Neural cell (in vitro differentiated cells): ENCODE data around the gene SLC6A18. TPM values are rescaled to one million over a fixed set of nuclear protein-coding genes. Genes with fewer than 3 reads are reported as not detected.

Experiments used
- H2AFZ ChIP-seq: fragments of 200-600, 300-800 bp; sonication (generic), shearing (Covaris generic); 2 replicates; pipeline ENCODE4 v1.6.0; 2014; ENCODE audit warnings: low read depth, mild to moderate bottlenecking, antibody characterized with exemption, low read length, moderate library complexity
- H3F3A ChIP-seq: fragments of 200-600 bp; shearing (Covaris generic); 2 replicates; pipeline ENCODE4 v1.6.1; 2016; ENCODE audit warnings: mild to moderate bottlenecking, moderate library complexity, mixed read lengths, antibody characterized with exemption, low read length; ENCODE audit not compliant: insufficient read depth, poor library complexity, severe bottlenecking
- H3K27ac ChIP-seq: fragments of 200-600, 300-800 bp; sonication (generic), shearing (Covaris generic); 2 replicates; pipeline ENCODE4 v1.5.1; 2014; ENCODE audit warnings: mild to moderate bottlenecking, low read length, moderate library complexity
- H3K27me3 ChIP-seq: fragments of 300-800, 200-600 bp; sonication (generic), shearing (Covaris generic); 2 replicates; pipeline ENCODE4 v1.6.0; 2014; ENCODE audit warnings: mild to moderate bottlenecking, low read depth, low read length, moderate library complexity; ENCODE audit not compliant: insufficient read depth
- H3K36me3 ChIP-seq: fragments of 300-800, 200-600 bp; sonication (generic), shearing (Covaris generic); 2 replicates; pipeline ENCODE4 v1.5.1; 2014; ENCODE audit warnings: mild to moderate bottlenecking, antibody characterized with exemption, low read length, moderate library complexity; ENCODE audit not compliant: insufficient read depth
- H3K4me2 ChIP-seq: fragments of 300-800, 200-600 bp; sonication (generic), shearing (Covaris generic); 2 replicates; pipeline ENCODE4 v1.6.0; 2014; ENCODE audit warnings: mild to moderate bottlenecking, low read length
- H3K4me3 ChIP-seq: fragments of 300-800, 200-600 bp; sonication (generic), shearing (Covaris generic); 2 replicates; pipeline ENCODE4 v1.5.1; 2014; ENCODE audit warnings: mild to moderate bottlenecking, low read length, moderate library complexity
- H3K79me2 ChIP-seq: fragments of 200-600 bp; shearing (Covaris generic); replicated peaks from 2 replicates; pipeline ENCODE4 v1.6.0; 2014; ENCODE audit warnings: mild to moderate bottlenecking, low read length, moderate library complexity; ENCODE audit not compliant: insufficient read depth
- H3K9ac ChIP-seq: fragments of 300-800, 200-600 bp; sonication (generic), shearing (Covaris generic); 2 replicates; pipeline ENCODE4 v1.6.1; 2016; ENCODE audit warnings: mild to moderate bottlenecking, low read length, mixed read lengths
- H3K9me2 ChIP-seq: fragments of 200-600 bp; shearing (Covaris generic); 2 replicates; pipeline ENCODE4 v1.6.1; 2016; ENCODE audit warnings: mild to moderate bottlenecking, low read length, mixed read lengths; ENCODE audit not compliant: insufficient read depth
- H3K9me3 ChIP-seq: fragments of 200-600, 300-800 bp; sonication (generic), shearing (Covaris generic); 2 replicates; pipeline ENCODE4 v1.6.1; 2016; ENCODE audit warnings: mild to moderate bottlenecking, mixed run types, low read length, moderate library complexity, mixed read lengths
- H4K20me1 ChIP-seq: fragments of 200-600 bp; shearing (Covaris generic); 2 replicates; pipeline ENCODE4 v1.6.1; 2016; ENCODE audit warnings: mild to moderate bottlenecking, mixed run types; ENCODE audit not compliant: insufficient read depth
- EP300 ChIP-seq: fragments of 450-650 bp; conservative IDR thresholded peaks from 2 replicates; pipeline ENCODE4 v1.6.1; 2014; ENCODE audit warnings: antibody characterized with exemption, mild to moderate bottlenecking, moderate library complexity; ENCODE audit not compliant: poor library complexity, severe bottlenecking
- EZH2 ChIP-seq: fragments of 200-600, 300-800 bp; shearing (Covaris generic), sonication (generic); IDR thresholded peaks from 2 replicates; pipeline ENCODE4 v1.6.1; 2014; ENCODE audit warnings: antibody characterized with exemption, low read length, borderline replicate concordance, mild to moderate bottlenecking; ENCODE audit not compliant: insufficient read depth, poor library complexity, severe bottlenecking
- MXI1 ChIP-seq: fragments of 450-650 bp; conservative IDR thresholded peaks from 2 replicates; pipeline ENCODE4 v1.6.1; 2014; ENCODE audit warnings: antibody characterized with exemption, mild to moderate bottlenecking; ENCODE audit not compliant: poor library complexity, severe bottlenecking
- POLR2AphosphoS5 ChIP-seq: IDR thresholded peaks from 2 replicates; pipeline ENCODE4 v1.6.1; 2012
- RAD21 ChIP-seq: fragments of 450-650 bp; conservative IDR thresholded peaks from 2 replicates; pipeline ENCODE4 v1.6.1; 2014; ENCODE audit warnings: antibody characterized with exemption, mild to moderate bottlenecking, moderate library complexity
- SMC3 ChIP-seq: fragments of 450-650 bp; conservative IDR thresholded peaks from 2 replicates; pipeline ENCODE4 v1.6.1; 2014; ENCODE audit warnings: antibody characterized with exemption, mild to moderate bottlenecking, moderate library complexity; ENCODE audit not compliant: poor library complexity
- TAF1 ChIP-seq: IDR thresholded peaks from 2 replicates; pipeline ENCODE4 v1.6.1; 2012; ENCODE audit warnings: low read depth
- polyA plus RNA-seq: library from polyadenylated mRNA; depleted of rRNA; stranded (reverse); fragments of >200 nt; gene quantifications from 2 replicates; pipeline ENCODE4 v1.2.3, GENCODE V29; 2014
- TF ChIP-seq, protein P1 (sequence below): IDR thresholded peaks from 2 replicates; pipeline ENCODE4 v1.6.1; 2012; ENCODE audit warnings: borderline replicate concordance
- TF ChIP-seq, protein P2 (sequence below): fragments of 450-650 bp; IDR thresholded peaks from 2 replicates; pipeline ENCODE4 v1.5.1; 2014; ENCODE audit warnings: antibody characterized with exemption, mild to moderate bottlenecking, moderate library complexity; ENCODE audit not compliant: poor library complexity, severe bottlenecking

The SLC6A18 gene
- polyA plus RNA-seq, 1 donor from 2014 or later, result not detected

DNA sequence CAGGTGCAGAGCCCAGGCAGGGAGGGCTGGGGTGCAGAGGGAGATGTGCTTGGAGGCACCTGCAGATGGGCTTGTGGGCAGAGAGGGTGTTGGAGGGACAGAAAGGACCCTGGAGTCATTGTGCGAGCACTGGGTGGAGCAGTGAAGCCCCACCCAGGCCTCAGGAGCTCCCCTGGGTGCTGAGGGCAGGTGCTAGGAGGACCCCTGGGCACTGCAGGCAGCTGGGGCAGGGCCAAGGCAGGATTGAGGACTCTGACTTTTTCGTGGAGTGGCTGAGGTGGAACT lies 10.3 kb upstream of the SLC6A18 start:
- TF ChIP-seq, protein P1, sequence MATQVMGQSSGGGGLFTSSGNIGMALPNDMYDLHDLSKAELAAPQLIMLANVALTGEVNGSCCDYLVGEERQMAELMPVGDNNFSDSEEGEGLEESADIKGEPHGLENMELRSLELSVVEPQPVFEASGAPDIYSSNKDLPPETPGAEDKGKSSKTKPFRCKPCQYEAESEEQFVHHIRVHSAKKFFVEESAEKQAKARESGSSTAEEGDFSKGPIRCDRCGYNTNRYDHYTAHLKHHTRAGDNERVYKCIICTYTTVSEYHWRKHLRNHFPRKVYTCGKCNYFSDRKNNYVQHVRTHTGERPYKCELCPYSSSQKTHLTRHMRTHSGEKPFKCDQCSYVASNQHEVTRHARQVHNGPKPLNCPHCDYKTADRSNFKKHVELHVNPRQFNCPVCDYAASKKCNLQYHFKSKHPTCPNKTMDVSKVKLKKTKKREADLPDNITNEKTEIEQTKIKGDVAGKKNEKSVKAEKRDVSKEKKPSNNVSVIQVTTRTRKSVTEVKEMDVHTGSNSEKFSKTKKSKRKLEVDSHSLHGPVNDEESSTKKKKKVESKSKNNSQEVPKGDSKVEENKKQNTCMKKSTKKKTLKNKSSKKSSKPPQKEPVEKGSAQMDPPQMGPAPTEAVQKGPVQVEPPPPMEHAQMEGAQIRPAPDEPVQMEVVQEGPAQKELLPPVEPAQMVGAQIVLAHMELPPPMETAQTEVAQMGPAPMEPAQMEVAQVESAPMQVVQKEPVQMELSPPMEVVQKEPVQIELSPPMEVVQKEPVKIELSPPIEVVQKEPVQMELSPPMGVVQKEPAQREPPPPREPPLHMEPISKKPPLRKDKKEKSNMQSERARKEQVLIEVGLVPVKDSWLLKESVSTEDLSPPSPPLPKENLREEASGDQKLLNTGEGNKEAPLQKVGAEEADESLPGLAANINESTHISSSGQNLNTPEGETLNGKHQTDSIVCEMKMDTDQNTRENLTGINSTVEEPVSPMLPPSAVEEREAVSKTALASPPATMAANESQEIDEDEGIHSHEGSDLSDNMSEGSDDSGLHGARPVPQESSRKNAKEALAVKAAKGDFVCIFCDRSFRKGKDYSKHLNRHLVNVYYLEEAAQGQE, result no peak
- no peak for TF ChIP-seq MXI1
- no peak for TF ChIP-seq RAD21
- no peak for TF ChIP-seq POLR2AphosphoS5
- TF ChIP-seq TAF1, result no peak
- TF ChIP-seq, protein P2, sequence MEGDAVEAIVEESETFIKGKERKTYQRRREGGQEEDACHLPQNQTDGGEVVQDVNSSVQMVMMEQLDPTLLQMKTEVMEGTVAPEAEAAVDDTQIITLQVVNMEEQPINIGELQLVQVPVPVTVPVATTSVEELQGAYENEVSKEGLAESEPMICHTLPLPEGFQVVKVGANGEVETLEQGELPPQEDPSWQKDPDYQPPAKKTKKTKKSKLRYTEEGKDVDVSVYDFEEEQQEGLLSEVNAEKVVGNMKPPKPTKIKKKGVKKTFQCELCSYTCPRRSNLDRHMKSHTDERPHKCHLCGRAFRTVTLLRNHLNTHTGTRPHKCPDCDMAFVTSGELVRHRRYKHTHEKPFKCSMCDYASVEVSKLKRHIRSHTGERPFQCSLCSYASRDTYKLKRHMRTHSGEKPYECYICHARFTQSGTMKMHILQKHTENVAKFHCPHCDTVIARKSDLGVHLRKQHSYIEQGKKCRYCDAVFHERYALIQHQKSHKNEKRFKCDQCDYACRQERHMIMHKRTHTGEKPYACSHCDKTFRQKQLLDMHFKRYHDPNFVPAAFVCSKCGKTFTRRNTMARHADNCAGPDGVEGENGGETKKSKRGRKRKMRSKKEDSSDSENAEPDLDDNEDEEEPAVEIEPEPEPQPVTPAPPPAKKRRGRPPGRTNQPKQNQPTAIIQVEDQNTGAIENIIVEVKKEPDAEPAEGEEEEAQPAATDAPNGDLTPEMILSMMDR, result no peak
- TF ChIP-seq EP300, result no peak
- TF ChIP-seq SMC3, result no peak
- no peak for TF ChIP-seq EZH2
- Histone ChIP-seq H3K27me3 (no peaks in the 10 kb centered on the region), H3K79me2 (no peaks in the 10 kb centered on the region), H3K27ac (no peak overlapping the region), H3K36me3 (no peaks in the 10 kb centered on the region), H3F3A (no peaks in the 10 kb centered on the region), H3K9me2 (no peaks in the 10 kb centered on the region), H3K4me2 (no peak overlapping the region), H2AFZ (no peak overlapping the region), H4K20me1 (no peaks in the 10 kb centered on the region), H3K4me3 (no peak overlapping the region), H3K9me3 (no peaks in the 10 kb centered on the region), H3K9ac (no peak overlapping the region)

DNA sequence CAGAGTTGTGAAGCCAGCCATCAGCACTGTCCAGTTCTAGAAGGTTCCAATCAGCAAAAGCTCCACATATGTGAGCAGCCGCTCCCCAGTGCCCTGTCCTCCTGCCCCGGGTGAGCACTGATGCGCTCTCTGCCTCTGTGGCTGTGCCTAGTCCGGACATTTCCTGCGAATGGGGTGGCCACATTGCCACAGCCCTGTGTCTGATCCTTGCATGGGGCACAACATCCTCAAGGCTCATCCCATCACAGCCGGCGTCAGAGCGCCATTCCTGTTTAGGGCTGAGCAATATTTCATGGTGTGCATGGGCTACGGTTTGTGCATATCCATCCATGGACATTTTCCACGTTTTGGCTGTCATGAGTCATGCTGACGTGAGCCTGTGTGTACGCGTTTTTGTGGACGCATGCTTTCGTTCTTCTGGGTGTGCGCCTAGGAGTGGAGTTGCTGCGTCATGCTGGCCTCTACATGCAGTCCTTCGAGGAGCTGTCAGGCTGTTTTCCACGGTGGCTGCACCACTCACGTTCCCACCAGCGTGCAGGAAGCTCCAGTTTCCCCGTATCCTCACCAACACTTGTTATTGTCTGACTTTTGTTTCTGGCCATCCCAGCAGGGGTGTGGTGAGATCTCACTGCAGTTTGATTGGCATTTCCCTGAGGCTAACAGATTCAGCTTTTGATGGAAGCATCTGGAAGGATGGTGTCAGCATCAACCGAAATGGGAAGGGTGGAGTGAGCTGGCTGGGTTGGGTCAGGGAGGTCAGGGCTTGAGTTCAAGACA lies 9.7 kb upstream of the SLC6A18 start:
- H2AFZ ChIP-seq, result no peak overlapping the region
- TF ChIP-seq RAD21 (no peak), POLR2AphosphoS5 (no peak), EZH2 (no peak), SMC3 (no peak), MXI1 (no peak), TAF1 (no peak), EP300 (no peak)
- TF ChIP-seq, protein P2, result no peak
- TF ChIP-seq, protein P1, result no peak

More for the DNA sequence above, 9.7 kb upstream of the SLC6A18 start:
- Histone ChIP-seq H3K27me3 (no peaks in the 10 kb centered on the region), H3K36me3 (no peaks in the 10 kb centered on the region), H3K9me3 (no peaks in the 10 kb centered on the region), H3F3A (no peaks in the 10 kb centered on the region), H3K4me2 (no peak overlapping the region), H3K4me3 (no peak overlapping the region), H3K9ac (no peak overlapping the region), H3K9me2 (no peaks in the 10 kb centered on the region), H3K27ac (no peak overlapping the region), H3K79me2 (no peaks in the 10 kb centered on the region), H4K20me1 (no peaks in the 10 kb centered on the region)
